HK-2 (cell line): ENCODE results near the gene EXOSC1.
"Not testable (repeated sequence)": the region's sequence is repeated elsewhere in the genome, so short reads cannot be mapped to it uniquely, and the experiment has no call there.

Experiments used
- DNase-seq: peaks from one replicate; pipeline ENCODE4 v3.0.0-alpha.2; 2018; ENCODE audit not compliant: unreplicated experiment

The EXOSC1 gene

GRCh38 chr10:97445722-97446639 lies at the start of gene EXOSC1, which contains the start of gene ZDHHC16:
EXOSC1 (minus strand) TSS chr10:97446006; CDS start chr10:97445985, 21 bp downstream.
ZDHHC16 (plus strand) TSS chr10:97446175; CDS start chr10:97451676, 5,501 bp downstream.
- DNase-seq = peak; percentile 96

GRCh38 chr10:97494863-97495506 lies 49.2 kb upstream of the EXOSC1 start:
- no peak for DNase-seq

GRCh38 chr10:97494151-97494550 lies 48.3 kb upstream of the EXOSC1 start:
- no peak for DNase-seq

GRCh38 chr10:97490592-97490991 lies 44.8 kb upstream of the EXOSC1 start:
- no peak for DNase-seq

- DNase-seq = no peak
These were observed 40.0 kb upstream of the EXOSC1 start for GRCh38 chr10:97485647-97486281.

- no peak for DNase-seq
These were observed 38.1 kb upstream of the EXOSC1 start for GRCh38 chr10:97483921-97484320.

GRCh38 chr10:97483506-97483905 lies 37.7 kb upstream of the EXOSC1 start:
- no peak for DNase-seq

GRCh38 chr10:97482381-97482780 lies 36.6 kb upstream of the EXOSC1 start:
- no peak for DNase-seq

- DNase-seq = no peak
These were observed 35.3 kb upstream of the EXOSC1 start for GRCh38 chr10:97481071-97481470.

- no peak for DNase-seq
These were observed 34.1 kb upstream of the EXOSC1 start for GRCh38 chr10:97479939-97480338.

- not testable (repeated sequence) for DNase-seq
These were observed 33.6 kb upstream of the EXOSC1 start for GRCh38 chr10:97479410-97479809.

- no peak for DNase-seq
These were observed 30.3 kb upstream of the EXOSC1 start for GRCh38 chr10:97475936-97476594.

GRCh38 chr10:97474918-97475317 lies 29.1 kb upstream of the EXOSC1 start:
- DNase-seq = no peak

GRCh38 chr10:97468781-97469180 lies 23.0 kb upstream of the EXOSC1 start:
- DNase-seq = not testable (repeated sequence)

GRCh38 chr10:97468162-97468561 lies 22.4 kb upstream of the EXOSC1 start:
- DNase-seq = no peak

GRCh38 chr10:97466755-97467154 lies 20.9 kb upstream of the EXOSC1 start:
- DNase-seq = no peak

- no peak for DNase-seq
These were observed 20.2 kb upstream of the EXOSC1 start for GRCh38 chr10:97465982-97466381.

GRCh38 chr10:97464226-97464625 lies 18.4 kb upstream of the EXOSC1 start:
- no peak for DNase-seq

- peak; percentile 56 for DNase-seq
These were observed 17.7 kb upstream of the EXOSC1 start for GRCh38 chr10:97463363-97464132.

- DNase-seq = no peak
These were observed 16.5 kb upstream of the EXOSC1 start for GRCh38 chr10:97462309-97462708.

GRCh38 chr10:97459933-97460332 lies 14.1 kb upstream of the EXOSC1 start:
- DNase-seq = no peak
